Osteocyte (in vitro differentiated cells): Measurements from ENCODE around the gene CD81. TPM values are rescaled to one million over a fixed set of nuclear protein-coding genes. Genes with fewer than 3 reads are reported as not detected.

ENCODE experiments used
- DNase-seq: peaks from one replicate; pipeline ENCODE4 v3.0.0; 2021; ENCODE audit warnings: mixed read lengths; ENCODE audit not compliant: unreplicated experiment; ENCODE audit errors: extremely low spot score
- H3K27ac Mint-ChIP-seq: one replicate; pipeline ENCODE4 v1.8.0; 2021; ENCODE audit warnings: mild to moderate bottlenecking, mixed read lengths; ENCODE audit not compliant: unreplicated experiment
- H3K27me3 Mint-ChIP-seq: one replicate; pipeline ENCODE4 v1.8.0; 2021; ENCODE audit warnings: mixed read lengths; ENCODE audit not compliant: unreplicated experiment
- H3K36me3 Mint-ChIP-seq: one replicate; pipeline ENCODE4 v1.8.0; 2021; ENCODE audit warnings: mixed read lengths; ENCODE audit not compliant: unreplicated experiment
- H3K4me1 Mint-ChIP-seq: one replicate; pipeline ENCODE4 v1.8.0; 2021; ENCODE audit warnings: mixed read lengths; ENCODE audit not compliant: unreplicated experiment
- H3K4me3 Mint-ChIP-seq: one replicate; pipeline ENCODE4 v1.8.0; 2021; ENCODE audit warnings: mild to moderate bottlenecking, moderate library complexity, mixed read lengths; ENCODE audit not compliant: unreplicated experiment
- H3K9me3 Mint-ChIP-seq: one replicate; pipeline ENCODE4 v1.8.0; 2021; ENCODE audit warnings: mixed read lengths; ENCODE audit not compliant: unreplicated experiment
- total RNA-seq: library from RNA; stranded (reverse); gene quantifications from 2 replicates; pipeline ENCODE4 v1.2.1, GENCODE V29; 2021
- TF ChIP-seq, protein P1 (sequence below): fragments of 200-600 bp; sonication (generic); IDR thresholded peaks from 2 replicates; pipeline ENCODE4 v1.5.0; 2021; ENCODE audit warnings: antibody characterized with exemption, mild to moderate bottlenecking, moderate library complexity

CD81 gene
- total RNA-seq, 1 donor from 2014 or later, result 652 TPM

DNA sequence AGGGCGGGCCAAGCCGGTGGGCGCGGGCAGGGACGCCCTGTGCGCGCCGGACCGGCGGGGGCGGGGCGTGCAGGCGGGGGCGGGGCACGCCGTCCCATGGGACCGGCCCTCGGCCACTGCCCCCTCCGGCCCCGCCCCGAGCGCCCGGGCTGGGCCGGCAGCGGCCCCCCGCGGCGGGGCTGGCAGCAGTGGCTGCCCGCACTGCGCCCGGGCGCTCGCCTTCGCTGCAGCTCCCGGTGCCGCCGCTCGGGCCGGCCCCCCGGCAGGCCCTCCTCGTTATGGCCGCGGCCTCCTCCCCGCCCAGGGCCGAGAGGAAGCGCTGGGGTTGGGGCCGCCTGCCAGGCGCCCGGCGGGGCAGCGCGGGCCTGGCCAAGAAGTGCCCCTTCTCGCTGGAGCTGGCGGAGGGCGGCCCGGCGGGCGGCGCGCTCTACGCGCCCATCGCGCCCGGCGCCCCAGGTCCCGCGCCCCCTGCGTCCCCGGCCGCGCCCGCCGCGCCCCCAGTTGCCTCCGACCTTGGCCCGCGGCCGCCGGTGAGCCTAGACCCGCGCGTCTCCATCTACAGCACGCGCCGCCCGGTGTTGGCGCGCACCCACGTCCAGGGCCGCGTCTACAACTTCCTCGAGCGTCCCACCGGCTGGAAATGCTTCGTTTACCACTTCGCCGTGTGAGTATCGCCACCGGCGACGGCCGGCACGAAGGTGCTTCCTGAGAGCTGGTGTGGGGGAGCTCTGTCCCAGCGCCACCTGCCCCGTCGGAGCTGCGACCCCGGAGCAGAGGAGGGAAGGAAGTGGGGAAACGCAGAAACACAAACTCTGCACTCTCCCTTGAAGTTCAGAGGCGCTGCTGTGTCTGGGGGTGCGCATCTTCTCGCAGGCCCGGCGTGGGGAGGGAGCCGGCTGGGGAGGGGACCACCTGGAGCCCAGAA, 68.0 kb downstream of the CD81 start, which contains the start of gene KCNQ1:
Gene KCNQ1 (plus strand): TSS at position 188 of the 925 bp plus-strand sequence. CDS start 91 bp downstream, at position 279.
- Mint-ChIP-seq H3K4me1 (no peaks in the 10 kb centered on the region), H3K27ac (no peak within 1 kb of the TSS), H3K27me3 (peaks cover 34% of the 10 kb centered on the region), H3K9me3 (peaks cover 6% of the 10 kb centered on the region), H3K4me3 (no peak within 1 kb of the TSS), H3K36me3 (peaks cover 2% of the 10 kb centered on the region)
- TF ChIP-seq, protein P1, sequence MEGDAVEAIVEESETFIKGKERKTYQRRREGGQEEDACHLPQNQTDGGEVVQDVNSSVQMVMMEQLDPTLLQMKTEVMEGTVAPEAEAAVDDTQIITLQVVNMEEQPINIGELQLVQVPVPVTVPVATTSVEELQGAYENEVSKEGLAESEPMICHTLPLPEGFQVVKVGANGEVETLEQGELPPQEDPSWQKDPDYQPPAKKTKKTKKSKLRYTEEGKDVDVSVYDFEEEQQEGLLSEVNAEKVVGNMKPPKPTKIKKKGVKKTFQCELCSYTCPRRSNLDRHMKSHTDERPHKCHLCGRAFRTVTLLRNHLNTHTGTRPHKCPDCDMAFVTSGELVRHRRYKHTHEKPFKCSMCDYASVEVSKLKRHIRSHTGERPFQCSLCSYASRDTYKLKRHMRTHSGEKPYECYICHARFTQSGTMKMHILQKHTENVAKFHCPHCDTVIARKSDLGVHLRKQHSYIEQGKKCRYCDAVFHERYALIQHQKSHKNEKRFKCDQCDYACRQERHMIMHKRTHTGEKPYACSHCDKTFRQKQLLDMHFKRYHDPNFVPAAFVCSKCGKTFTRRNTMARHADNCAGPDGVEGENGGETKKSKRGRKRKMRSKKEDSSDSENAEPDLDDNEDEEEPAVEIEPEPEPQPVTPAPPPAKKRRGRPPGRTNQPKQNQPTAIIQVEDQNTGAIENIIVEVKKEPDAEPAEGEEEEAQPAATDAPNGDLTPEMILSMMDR, result no peak
- DNase-seq, result no peak

DNA sequence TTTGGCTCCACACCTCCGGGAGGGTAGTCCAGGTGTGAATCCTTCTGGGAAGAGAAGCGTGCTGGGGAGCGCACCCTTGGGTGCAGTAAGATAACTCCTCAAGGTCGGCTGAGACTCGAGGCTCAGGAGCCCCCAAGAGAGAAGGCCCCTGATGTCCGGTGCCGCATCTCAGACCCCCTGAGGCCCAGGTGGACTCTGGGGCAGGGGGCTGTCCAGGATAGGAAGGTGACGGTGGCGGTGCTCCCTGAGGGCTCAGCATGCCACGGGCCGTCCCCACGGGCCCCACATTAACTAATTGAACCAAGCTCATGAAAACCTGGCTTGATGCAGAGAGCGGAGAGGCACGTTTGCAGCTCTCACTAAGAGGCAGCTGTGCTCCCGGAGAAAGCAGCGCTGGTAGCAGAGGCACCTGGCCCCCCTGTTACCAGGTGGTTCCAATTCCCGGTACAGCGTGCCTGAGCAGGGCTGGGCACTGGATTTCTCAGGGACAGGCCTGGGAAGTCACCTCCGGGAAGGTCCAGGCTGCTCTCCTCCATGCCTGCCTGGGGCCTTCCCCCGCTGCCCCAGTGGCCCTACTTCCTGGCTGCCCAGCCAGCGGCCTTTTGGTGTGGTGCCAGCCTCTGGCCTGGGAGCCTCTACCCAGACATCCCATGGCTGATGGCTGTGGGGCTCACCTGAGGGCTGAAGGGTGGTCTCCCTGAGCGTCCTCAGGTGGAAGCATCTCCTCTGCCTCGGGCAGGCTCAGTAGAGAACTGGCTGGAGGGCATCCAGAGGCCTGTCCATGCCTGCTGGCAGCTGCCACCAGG, 68.8 kb downstream of the CD81 start:
- no peak for DNase-seq
- H3K36me3 Mint-ChIP-seq, result peaks cover 2% of the 10 kb centered on the region
- peaks cover 38% of the 10 kb centered on the region for H3K27me3 Mint-ChIP-seq
- H3K9me3 Mint-ChIP-seq, result peaks cover 6% of the 10 kb centered on the region
- TF ChIP-seq, protein P1, result no peak
- H3K27ac Mint-ChIP-seq, result no peak overlapping the region
- no peaks in the 10 kb centered on the region for H3K4me1 Mint-ChIP-seq
- no peak overlapping the region for H3K4me3 Mint-ChIP-seq

DNA sequence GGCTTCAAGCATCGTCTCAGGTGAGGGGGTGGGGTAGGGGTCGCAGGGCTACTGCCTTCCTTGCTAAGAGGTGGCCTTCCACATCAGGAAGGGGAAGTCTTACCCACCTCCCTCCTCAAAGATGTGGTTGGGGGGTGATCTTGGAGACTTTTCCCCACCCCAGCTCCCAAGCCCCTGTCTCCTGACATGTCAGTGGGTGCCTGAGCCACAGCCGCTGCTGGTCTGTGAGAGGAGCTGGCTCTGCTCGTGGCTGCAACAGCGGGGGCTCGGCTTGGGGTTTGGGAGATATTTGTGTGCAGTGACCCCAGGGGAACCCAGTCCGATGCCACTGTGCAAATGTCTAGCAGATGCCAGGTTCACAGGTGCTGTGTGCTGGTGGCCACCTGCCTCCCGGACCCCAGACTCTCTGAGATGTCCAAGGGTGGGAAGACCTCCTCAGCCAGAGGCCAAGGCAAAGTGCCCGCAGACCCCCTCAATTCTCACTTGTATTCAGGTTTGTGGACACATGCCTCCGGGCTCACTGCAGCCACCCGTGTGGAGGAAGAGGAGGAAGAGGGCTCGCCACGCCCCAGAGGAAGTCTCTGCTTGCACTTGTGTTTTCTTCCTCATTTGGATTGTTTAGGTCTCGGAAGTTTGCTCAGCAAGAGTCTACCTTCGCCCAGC, 69.6 kb downstream of the CD81 start:
- DNase-seq, result no peak
- no peak overlapping the region for H3K4me3 Mint-ChIP-seq
- peaks cover 38% of the 10 kb centered on the region for H3K27me3 Mint-ChIP-seq
- peaks cover 2% of the 10 kb centered on the region for H3K36me3 Mint-ChIP-seq
- H3K4me1 Mint-ChIP-seq, result no peaks in the 10 kb centered on the region
- H3K9me3 Mint-ChIP-seq, result peaks cover 6% of the 10 kb centered on the region
- TF ChIP-seq, protein P1, result no peak
- H3K27ac Mint-ChIP-seq, result no peak overlapping the region

Other genes starting within 250 kb of the CD81 start
- gene IGF2, start 237.9 kb upstream of the CD81 start, total RNA-seq, result 521 and 590 TPM in 2 replicates
- not detected in 2 replicates for gene INS, start 216.1 kb upstream of the CD81 start, total RNA-seq
- 0.75 and 0.89 TPM in 2 replicates for gene TH, start 205.5 kb upstream of the CD81 start, total RNA-seq
- not detected in 2 replicates for gene ASCL2, start 106.7 kb upstream of the CD81 start, total RNA-seq
- gene C11orf21, start 75.4 kb upstream of the CD81 start, total RNA-seq, result 0.16 TPM in 1 of 2 replicates, not detected in the other
- gene TSPAN32, start 75.3 kb upstream of the CD81 start, total RNA-seq, result 0.76 and 1.2 TPM in 2 replicates
- 50.6 and 54.5 TPM in 2 replicates for gene TSSC4, start 23.4 kb downstream of the CD81 start, total RNA-seq
- gene TRPM5, start 67.2 kb downstream of the CD81 start, total RNA-seq, result not detected in 2 replicates
- gene KCNQ1, start 67.7 kb downstream of the CD81 start, total RNA-seq, result 0.16 TPM in 1 of 2 replicates, not detected in the other